HG03439 (cell line): ENCODE data around the gene DQX1.
"Not testable (repeated sequence)": the region's sequence is repeated elsewhere in the genome, so short reads cannot be mapped to it uniquely, and the experiment has no call there.

Source experiments
- ATAC-seq: cut with Tn5 transposase; IDR thresholded peaks from one replicate; pipeline ENCODE4 v1.9.1; 2021; ENCODE audit warnings: mild to moderate bottlenecking, moderate library complexity; ENCODE audit not compliant: unreplicated experiment

Gene DQX1

GRCh38 chr2:74470742-74471141, 55.3 kb downstream of the DQX1 start:
- ATAC-seq = not testable (repeated sequence)
